OCI-M2 (cell line): Measurements from ENCODE around the gene HTRA1.

Experiments used
- DNase-seq: peaks from one replicate; lab custom pipeline; 2025; ENCODE audit not compliant: unreplicated experiment; lab: John Stamatoyannopoulos, UW

Gene HTRA1

GRCh38 chr10:122550427-122550826 is 89.1 kb downstream of the HTRA1 start:
- no peak for DNase-seq

- DNase-seq = no peak
Observed at GRCh38 chr10:122550983-122551382, 89.6 kb downstream of the HTRA1 start.

- no peak for DNase-seq
Observed at GRCh38 chr10:122551450-122551849, 90.1 kb downstream of the HTRA1 start.

GRCh38 chr10:122553341-122553740 is 92.0 kb downstream of the HTRA1 start:
- no peak for DNase-seq

- DNase-seq = no peak
Observed at GRCh38 chr10:122554131-122555036, 93.0 kb downstream of the HTRA1 start.

GRCh38 chr10:122555442-122555841 is 94.1 kb downstream of the HTRA1 start:
- DNase-seq = no peak

- no peak for DNase-seq
Observed at GRCh38 chr10:122557516-122557915, 96.2 kb downstream of the HTRA1 start.

- no peak for DNase-seq
Observed at GRCh38 chr10:122558452-122558851, 97.1 kb downstream of the HTRA1 start.

- no peak for DNase-seq
Observed at GRCh38 chr10:122559228-122559627, 97.9 kb downstream of the HTRA1 start.

- no peak for DNase-seq
Observed at GRCh38 chr10:122560279-122560804, 99.0 kb downstream of the HTRA1 start, which contains the start of gene DMBT1. TSS of gene DMBT1 (plus strand) at chr10:122560754. CDS start at chr10:122560771, 17 bp downstream.

- no peak for DNase-seq
Observed at GRCh38 chr10:122561212-122561611, 99.9 kb downstream of the HTRA1 start.

GRCh38 chr10:122561792-122562191 is 100.4 kb downstream of the HTRA1 start:
- no peak for DNase-seq
